Loucy (cell line): ENCODE results near the gene HRH1.

Experiments used
- EZH2phosphoT487 ChIP-seq: fragments of 200-600 bp; IDR thresholded peaks from 2 replicates; pipeline ENCODE4 v1.6.1; 2018; ENCODE audit warnings: antibody characterized with exemption, mild to moderate bottlenecking, moderate library complexity, borderline replicate concordance
- TF ChIP-seq, protein P1 (sequence below): fragments of 200-600 bp; sonication (generic); conservative IDR thresholded peaks from 2 replicates; pipeline ENCODE4 v1.5.1; 2014; ENCODE audit warnings: mild to moderate bottlenecking, antibody characterized with exemption, low read length

DNA sequence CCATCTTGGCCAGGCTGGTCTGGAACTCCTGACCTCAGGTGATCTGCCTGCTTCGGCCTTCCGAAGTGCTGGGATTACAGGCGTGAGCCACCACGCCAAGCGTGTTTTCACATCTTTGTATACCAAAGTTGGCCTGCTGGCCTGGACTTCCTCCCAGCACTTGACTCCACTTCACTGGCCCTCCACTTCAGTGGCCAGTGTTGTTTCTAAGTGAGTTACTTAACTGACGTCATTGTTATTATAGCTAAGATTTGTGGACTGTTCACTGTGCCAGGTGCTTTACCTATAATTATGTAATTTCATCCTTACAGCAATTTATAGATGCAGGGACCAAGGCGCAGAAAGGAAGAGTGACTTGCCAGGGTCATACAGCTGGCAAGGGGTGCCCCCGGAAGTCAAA lies 52.0 kb downstream of the HRH1 start:
- TF ChIP-seq, protein P1, sequence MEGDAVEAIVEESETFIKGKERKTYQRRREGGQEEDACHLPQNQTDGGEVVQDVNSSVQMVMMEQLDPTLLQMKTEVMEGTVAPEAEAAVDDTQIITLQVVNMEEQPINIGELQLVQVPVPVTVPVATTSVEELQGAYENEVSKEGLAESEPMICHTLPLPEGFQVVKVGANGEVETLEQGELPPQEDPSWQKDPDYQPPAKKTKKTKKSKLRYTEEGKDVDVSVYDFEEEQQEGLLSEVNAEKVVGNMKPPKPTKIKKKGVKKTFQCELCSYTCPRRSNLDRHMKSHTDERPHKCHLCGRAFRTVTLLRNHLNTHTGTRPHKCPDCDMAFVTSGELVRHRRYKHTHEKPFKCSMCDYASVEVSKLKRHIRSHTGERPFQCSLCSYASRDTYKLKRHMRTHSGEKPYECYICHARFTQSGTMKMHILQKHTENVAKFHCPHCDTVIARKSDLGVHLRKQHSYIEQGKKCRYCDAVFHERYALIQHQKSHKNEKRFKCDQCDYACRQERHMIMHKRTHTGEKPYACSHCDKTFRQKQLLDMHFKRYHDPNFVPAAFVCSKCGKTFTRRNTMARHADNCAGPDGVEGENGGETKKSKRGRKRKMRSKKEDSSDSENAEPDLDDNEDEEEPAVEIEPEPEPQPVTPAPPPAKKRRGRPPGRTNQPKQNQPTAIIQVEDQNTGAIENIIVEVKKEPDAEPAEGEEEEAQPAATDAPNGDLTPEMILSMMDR, result no peak
- no peak for TF ChIP-seq EZH2phosphoT487
